GM23248 (cell line): ENCODE results near the gene CAMTA1. TPM values are rescaled to one million over a fixed set of nuclear protein-coding genes. Genes with fewer than 3 reads are reported as not detected.

ENCODE experiments used
- DNase-seq: peaks from one replicate; pipeline ENCODE4 v3.0.0-alpha.2; 2015
- H2AFZ ChIP-seq: fragments of 200-600 bp; sonication (generic); 2 replicates; pipeline ENCODE4 v1.6.1; 2016; ENCODE audit warnings: antibody characterized with exemption
- H3F3A ChIP-seq: fragments of 200-600 bp; sonication (generic); 2 replicates; pipeline ENCODE4 v1.6.1; 2016; ENCODE audit warnings: mild to moderate bottlenecking, antibody characterized with exemption, mixed run types; ENCODE audit not compliant: insufficient read depth
- H3K27ac ChIP-seq: fragments of 200-600 bp; sonication (generic); 2 replicates; pipeline ENCODE4 v1.5.1; 2016; ENCODE audit warnings: mild to moderate bottlenecking
- H3K27me3 ChIP-seq: fragments of 200-600 bp; sonication (generic); replicated peaks from 2 replicates; pipeline ENCODE4 v1.6.1; 2016; ENCODE audit warnings: mild to moderate bottlenecking; ENCODE audit not compliant: insufficient read depth
- H3K36me3 ChIP-seq: fragments of 200-600 bp; sonication (generic); 2 replicates; pipeline ENCODE4 v1.6.1; 2016; ENCODE audit warnings: low read depth, mild to moderate bottlenecking
- H3K4me1 ChIP-seq: fragments of 200-600 bp; sonication (generic); 2 replicates; pipeline ENCODE4 v1.6.1; 2016; ENCODE audit warnings: mild to moderate bottlenecking; ENCODE audit not compliant: insufficient read depth
- H3K4me2 ChIP-seq: fragments of 200-600 bp; sonication (generic); one replicate; pipeline ENCODE4 v1.6.1; 2016; ENCODE audit warnings: mild to moderate bottlenecking; ENCODE audit not compliant: unreplicated experiment
- H3K4me3 ChIP-seq: fragments of 200-600 bp; sonication (generic); 2 replicates; pipeline ENCODE4 v1.5.1; 2016; ENCODE audit warnings: mild to moderate bottlenecking
- H3K79me2 ChIP-seq: fragments of 200-600 bp; sonication (generic); 2 replicates; pipeline ENCODE4 v1.6.1; 2016; ENCODE audit warnings: mild to moderate bottlenecking; ENCODE audit not compliant: insufficient read depth
- H3K9ac ChIP-seq: fragments of 200-600 bp; sonication (generic); 2 replicates; pipeline ENCODE4 v1.6.1; 2016; ENCODE audit warnings: mild to moderate bottlenecking
- H3K9me2 ChIP-seq: fragments of 200-600 bp; sonication (generic); 2 replicates; pipeline ENCODE4 v1.6.1; 2016; ENCODE audit warnings: mixed run types, mild to moderate bottlenecking, moderate library complexity; ENCODE audit not compliant: insufficient read depth
- H3K9me3 ChIP-seq: fragments of 200-600 bp; sonication (generic); one replicate; pipeline ENCODE4 v1.6.1; 2017; ENCODE audit warnings: low read depth
- H4K20me1 ChIP-seq: fragments of 200-600 bp; sonication (generic); 2 replicates; pipeline ENCODE4 v1.6.0; 2016; ENCODE audit not compliant: insufficient read depth
- EZH2 ChIP-seq: fragments of 200-600 bp; sonication (generic); IDR thresholded peaks from 2 replicates; pipeline ENCODE4 v1.6.1; 2018; ENCODE audit warnings: antibody characterized with exemption, mild to moderate bottlenecking; ENCODE audit not compliant: insufficient read depth, poor library complexity, severe bottlenecking
- EZH2phosphoT487 ChIP-seq: fragments of 200-600 bp; sonication (generic); IDR thresholded peaks from 2 replicates; pipeline ENCODE4 v1.6.1; 2018; ENCODE audit warnings: antibody characterized with exemption, moderate library complexity, mild to moderate bottlenecking, low read depth; ENCODE audit not compliant: insufficient read depth
- WGBS, 2 experiments: methylation state at CpG; one replicate each; pipeline ENCODE4 v1.1.6; 2015 to 2017; ENCODE audit warnings: low lambda C conversion rate in 2 of 2, low coverage in 1 of 2; ENCODE audit errors: missing lambda C conversion rate in 2 of 2; 5-methylcytosine and 5-hydroxymethylcytosine counted together
- in situ Hi-C: fragments of 300-500 bp; cut with MboI; formaldehyde crosslinking; loops from 2 replicates; pipeline ENCODE4 v1.15.0; 2020
- polyA plus RNA-seq: library from polyadenylated mRNA; unstranded; fragments of >200 nt; fragmentation: Nextera tagmentation; extraction: Ambion mirVana; gene quantifications from 2 replicates; pipeline ENCODE4 v1.2.1, GENCODE V29; 2016
- total RNA-seq: library from RNA; depleted of rRNA; stranded (reverse); fragments of >200 nt; shearing (Covaris generic); gene quantifications from 2 replicates; pipeline ENCODE4 v1.2.3, GENCODE V29; 2014

The CAMTA1 gene
- total and polyA plus RNA-seq, 2 experiments from 2014 or later = 50.1 to 165 TPM

- TF ChIP-seq EZH2 (no peak), EZH2phosphoT487 (no peak)
- no peak overlapping the region for H3K9ac ChIP-seq
- no peaks in the 10 kb centered on the region for H3K36me3 ChIP-seq
- H3K9me3 ChIP-seq = no peaks in the 10 kb centered on the region
- no peaks in the 10 kb centered on the region for H3K79me2 ChIP-seq
- H3K27me3 ChIP-seq = no peaks in the 10 kb centered on the region
- H3K27ac ChIP-seq = no peak overlapping the region
- 0 out of 2 replicates have a peak, but pooled peaks cover 7% of the 10 kb centered on the region for H3K4me1 ChIP-seq
- no peaks in the 10 kb centered on the region for H3F3A ChIP-seq
- DNase-seq = no peak
- H4K20me1 ChIP-seq = no peaks in the 10 kb centered on the region
- H3K4me3 ChIP-seq = no peak overlapping the region
- WGBS, 2 experiments = 97% methylated on average over 3 of the region's 3 CpGs
- no peak overlapping the region for H3K4me2 ChIP-seq
- in situ Hi-C loops = loop anchor here (25.0 kb wide), 1 partner anchor 172 kb away; the partner anchor contains the start of gene DNAJC11
- no peak overlapping the region for H2AFZ ChIP-seq
- no peaks in the 10 kb centered on the region for H3K9me2 ChIP-seq
Measured at GRCh38 chr1:6884652-6885153, 99.4 kb downstream of the CAMTA1 start.

GRCh38 chr1:6885426-6885825 is 100.2 kb downstream of the CAMTA1 start:
- Histone ChIP-seq H3K79me2 (no peaks in the 10 kb centered on the region), H2AFZ (no peak overlapping the region), H3K27me3 (no peaks in the 10 kb centered on the region), H3K36me3 (no peaks in the 10 kb centered on the region), H3K9me2 (no peaks in the 10 kb centered on the region), H4K20me1 (no peaks in the 10 kb centered on the region), H3K4me1 (0 out of 2 replicates have a peak, but pooled peaks cover 7% of the 10 kb centered on the region), H3K9ac (no peak overlapping the region), H3K27ac (no peak overlapping the region), H3K9me3 (no peaks in the 10 kb centered on the region), H3K4me3 (no peak overlapping the region), H3F3A (no peaks in the 10 kb centered on the region), H3K4me2 (no peak overlapping the region)
- DNase-seq = no peak
- in situ Hi-C loops = loop anchor here (25.0 kb wide), 1 partner anchor 173 kb away; the partner anchor contains the start of gene DNAJC11
- WGBS, 2 experiments = 93 to 98% methylated on average over 2 of the region's 2 CpGs
- TF ChIP-seq EZH2phosphoT487 = no peak
- TF ChIP-seq EZH2 = no peak

GRCh38 chr1:6886523-6886922 is 101.3 kb downstream of the CAMTA1 start:
- no peaks in the 10 kb centered on the region for H3K79me2 ChIP-seq
- H2AFZ ChIP-seq = no peak overlapping the region
- in situ Hi-C loops = loop anchor here (25.0 kb wide), 1 partner anchor 174 kb away; the partner anchor contains the start of gene DNAJC11
- H3K9ac ChIP-seq = no peak overlapping the region
- H3K9me3 ChIP-seq = no peaks in the 10 kb centered on the region
- 96 to 100% methylated on average over 2 of the region's 2 CpGs for WGBS, 2 experiments
- H3K4me1 ChIP-seq = 0 out of 2 replicates have a peak, but pooled peaks cover 7% of the 10 kb centered on the region
- TF ChIP-seq EZH2 (no peak), EZH2phosphoT487 (no peak)
- DNase-seq = no peak
- no peaks in the 10 kb centered on the region for H3K36me3 ChIP-seq
- H3K4me3 ChIP-seq = no peak overlapping the region
- no peaks in the 10 kb centered on the region for H3K9me2 ChIP-seq
- H3K27ac ChIP-seq = no peak overlapping the region
- no peak overlapping the region for H3K4me2 ChIP-seq
- H4K20me1 ChIP-seq = no peaks in the 10 kb centered on the region
- no peaks in the 10 kb centered on the region for H3F3A ChIP-seq
- no peaks in the 10 kb centered on the region for H3K27me3 ChIP-seq

GRCh38 chr1:6888268-6888667 is 103.0 kb downstream of the CAMTA1 start:
- WGBS, 2 experiments = 66 to 70% methylated on average over 3 of the region's 3 CpGs
- TF ChIP-seq EZH2phosphoT487 (no peak), EZH2 (no peak)
- peak; percentile 30 for DNase-seq

More at GRCh38 chr1:6888268-6888667, 103.0 kb downstream of the CAMTA1 start:
- no peaks in the 10 kb centered on the region for H3K36me3 ChIP-seq
- H3K9ac ChIP-seq = no peak overlapping the region
- H3K4me3 ChIP-seq = no peak overlapping the region
- H3K4me1 ChIP-seq = 0 out of 2 replicates have a peak, but pooled peaks cover 7% of the 10 kb centered on the region
- no peak overlapping the region for H3K4me2 ChIP-seq
- H4K20me1 ChIP-seq = no peaks in the 10 kb centered on the region
- H3K9me3 ChIP-seq = no peaks in the 10 kb centered on the region
- H3K9me2 ChIP-seq = no peaks in the 10 kb centered on the region
- no peaks in the 10 kb centered on the region for H3K79me2 ChIP-seq
- no peaks in the 10 kb centered on the region for H3F3A ChIP-seq
- in situ Hi-C loops = loop anchor here (25.0 kb wide), 1 partner anchor 176 kb away; the partner anchor contains the start of gene DNAJC11
- no peaks in the 10 kb centered on the region for H3K27me3 ChIP-seq
- H2AFZ ChIP-seq = no peak overlapping the region
- no peak overlapping the region for H3K27ac ChIP-seq
